Loucy (cell line): ENCODE measurements around the gene LRTM1.

ENCODE experiments used
- EZH2phosphoT487 ChIP-seq: fragments of 200-600 bp; IDR thresholded peaks from 2 replicates; pipeline ENCODE4 v1.6.1; 2018; ENCODE audit warnings: antibody characterized with exemption, mild to moderate bottlenecking, moderate library complexity, borderline replicate concordance
- TF ChIP-seq, protein P1 (sequence below): fragments of 200-600 bp; sonication (generic); conservative IDR thresholded peaks from 2 replicates; pipeline ENCODE4 v1.5.1; 2014; ENCODE audit warnings: mild to moderate bottlenecking, antibody characterized with exemption, low read length

DNA sequence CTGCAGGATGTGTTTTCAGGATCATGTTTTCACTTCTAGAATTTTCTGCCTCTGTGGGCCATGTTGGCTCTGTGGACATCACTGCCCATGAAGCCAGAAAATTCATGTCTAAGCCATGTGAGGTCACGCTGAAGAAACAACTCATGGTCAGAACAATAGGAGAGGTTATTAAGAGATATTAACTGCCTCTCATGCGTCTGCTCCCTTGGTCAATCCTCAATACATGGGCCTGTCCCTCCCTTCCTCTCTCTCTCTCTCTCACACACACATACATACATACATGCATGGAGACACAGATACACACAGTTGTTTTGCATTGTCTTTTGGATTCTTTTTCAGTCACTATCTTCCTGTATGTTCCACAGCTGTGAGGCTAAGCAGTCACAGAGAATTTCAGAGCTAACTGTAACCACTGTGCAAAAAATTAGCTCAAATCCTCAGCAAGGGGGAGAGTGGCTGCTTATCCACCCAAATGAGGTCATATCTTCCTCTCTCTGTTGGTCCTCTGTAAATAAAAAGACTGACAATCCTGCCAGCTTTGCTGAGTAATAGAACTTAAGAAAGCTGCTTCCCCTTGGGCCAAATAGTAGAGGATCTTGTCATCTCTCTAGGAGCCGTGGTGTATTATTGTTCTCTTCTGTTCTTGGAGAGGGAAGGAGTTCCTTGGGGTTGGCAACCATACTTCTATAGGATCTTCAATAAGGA lies 45.6 kb downstream of the LRTM1 start:
- TF ChIP-seq, protein P1, sequence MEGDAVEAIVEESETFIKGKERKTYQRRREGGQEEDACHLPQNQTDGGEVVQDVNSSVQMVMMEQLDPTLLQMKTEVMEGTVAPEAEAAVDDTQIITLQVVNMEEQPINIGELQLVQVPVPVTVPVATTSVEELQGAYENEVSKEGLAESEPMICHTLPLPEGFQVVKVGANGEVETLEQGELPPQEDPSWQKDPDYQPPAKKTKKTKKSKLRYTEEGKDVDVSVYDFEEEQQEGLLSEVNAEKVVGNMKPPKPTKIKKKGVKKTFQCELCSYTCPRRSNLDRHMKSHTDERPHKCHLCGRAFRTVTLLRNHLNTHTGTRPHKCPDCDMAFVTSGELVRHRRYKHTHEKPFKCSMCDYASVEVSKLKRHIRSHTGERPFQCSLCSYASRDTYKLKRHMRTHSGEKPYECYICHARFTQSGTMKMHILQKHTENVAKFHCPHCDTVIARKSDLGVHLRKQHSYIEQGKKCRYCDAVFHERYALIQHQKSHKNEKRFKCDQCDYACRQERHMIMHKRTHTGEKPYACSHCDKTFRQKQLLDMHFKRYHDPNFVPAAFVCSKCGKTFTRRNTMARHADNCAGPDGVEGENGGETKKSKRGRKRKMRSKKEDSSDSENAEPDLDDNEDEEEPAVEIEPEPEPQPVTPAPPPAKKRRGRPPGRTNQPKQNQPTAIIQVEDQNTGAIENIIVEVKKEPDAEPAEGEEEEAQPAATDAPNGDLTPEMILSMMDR = no peak
- no peak for TF ChIP-seq EZH2phosphoT487
